GM12878 (cell line): ENCODE measurements around the gene CERKL. TPM values are rescaled to one million over a fixed set of nuclear protein-coding genes. Genes with fewer than 3 reads are reported as not detected.

Experiments used
- ATAC-seq: fragments of 200-7000 bp; cut with Tn5 transposase; 3 replicates; pipeline ENCODE4 v1.9.1; 2020; ENCODE audit warnings: mild to moderate bottlenecking, moderate library complexity
- BruUV-seq: library from RNA; stranded (reverse); fragments of 400-500 nt; replicated peaks from 2 replicates; lab custom pipeline; 2021; lab: Mats Ljungman, UMichigan
- CTCF ChIA-PET: fragments of 300-600 bp; sonication (Branson Sonifier 250); formaldehyde crosslinking; extraction: SDS; loops from one replicate; lab custom pipeline; 2021; ENCODE audit warnings: inconsistent platforms; lab: Yijun Ruan, JAX
- POLR2A ChIA-PET: fragments of 350-600 bp; formaldehyde crosslinking; extraction: SDS; loops from one replicate; lab custom pipeline; 2021; ENCODE audit warnings: inconsistent platforms; lab: Charles Lee
- RAD21 ChIA-PET: fragments of 300-600 bp; sonication (Branson Sonifier 250); formaldehyde crosslinking; loops from one replicate; lab custom pipeline; 2023; ENCODE audit warnings: antibody characterized with exemption; ENCODE audit not compliant: unreplicated experiment; lab: Charles Lee
- SMC1A ChIA-PET: fragments of 300-600 bp; sonication (Branson Sonifier 250); formaldehyde crosslinking; loops from one replicate; lab custom pipeline; 2023; ENCODE audit not compliant: unreplicated experiment, uncharacterized antibody; lab: Charles Lee
- DNase-seq: peaks from one replicate; pipeline ENCODE4 v3.0.0-alpha.2; 2011; ENCODE audit warnings: low read depth, low spot score
- FAIRE-seq: peaks from 3 replicates; lab custom pipeline; 2011; peaks lifted over from hg19 to GRCh38; lab: Jason Lieb, UNC
- H2AFZ ChIP-seq: 2 replicates; pipeline ENCODE4 v1.6.0; 2011; ENCODE audit warnings: low read depth, low read length, control low read depth; ENCODE audit not compliant: control insufficient read depth
- H3K27ac ChIP-seq: 2 replicates; pipeline ENCODE4 v1.5.1; 2011; ENCODE audit warnings: control low read depth; ENCODE audit not compliant: control insufficient read depth, insufficient read depth
- H3K27me3 ChIP-seq, 2 experiments: replicated peaks in 1 of 2; 2 replicates each; pipeline versions ENCODE4 v1.6.0 to v1.6.1; 2011; ENCODE audit warnings: low read length in 1 of 2; ENCODE audit not compliant: control insufficient read depth in 2 of 2, insufficient read depth in 2 of 2
- H3K36me3 ChIP-seq, 2 experiments: 2 replicates each; pipeline ENCODE4 v1.5.1; 2011; ENCODE audit warnings: low read length in 1 of 2; ENCODE audit not compliant: control insufficient read depth in 2 of 2, insufficient read depth in 2 of 2
- H3K4me1 ChIP-seq: 2 replicates; pipeline ENCODE4 v1.6.1; 2011; ENCODE audit warnings: mild to moderate bottlenecking, low read length, moderate library complexity, mixed read lengths; ENCODE audit not compliant: control insufficient read depth, insufficient read depth
- H3K4me2 ChIP-seq: 2 replicates; pipeline ENCODE4 v1.6.0; 2011; ENCODE audit warnings: control low read depth; ENCODE audit not compliant: control insufficient read depth, insufficient read depth
- H3K4me3 ChIP-seq: fragments of 200-600 bp; sonication (generic); 2 replicates; pipeline ENCODE4 v1.5.1; 2016
- H3K79me2 ChIP-seq: 2 replicates; pipeline ENCODE4 v1.6.0; 2011; ENCODE audit warnings: low read length; ENCODE audit not compliant: control insufficient read depth, insufficient read depth
- H3K9ac ChIP-seq: 2 replicates; pipeline ENCODE4 v1.8.0; 2011; ENCODE audit warnings: low read length, control low read depth, mixed read lengths; ENCODE audit not compliant: control insufficient read depth, insufficient read depth
- H3K9me3 ChIP-seq: replicated peaks from 3 replicates; pipeline ENCODE4 v1.5.1; 2011; ENCODE audit warnings: mild to moderate bottlenecking, low read length; ENCODE audit not compliant: control insufficient read depth, insufficient read depth
- H4K20me1 ChIP-seq: 2 replicates; pipeline ENCODE4 v1.6.0; 2011; ENCODE audit not compliant: control insufficient read depth, insufficient read depth
- ATF7 ChIP-seq: fragments of 450-650 bp; IDR thresholded peaks from 2 replicates; pipeline ENCODE4 v1.6.1; 2016; ENCODE audit warnings: low read depth, mild to moderate bottlenecking
- CBX3 ChIP-seq: fragments of 200-600 bp; sonication (generic); IDR thresholded peaks from 2 replicates; pipeline ENCODE4 v1.6.1; 2016; ENCODE audit warnings: low read depth, borderline replicate concordance
- EP300 ChIP-seq, 2 experiments: fragments of 150-350 bp in 1 of 2; IDR thresholded peaks; 2 replicates each; pipeline ENCODE4 v1.6.1; 2011 to 2012; ENCODE audit warnings: low read depth in 2 of 2, low read length in 2 of 2, borderline replicate concordance in 1 of 2, improper control_type of control experiment in 1 of 2, inconsistent platforms in 1 of 2; ENCODE audit not compliant: control insufficient read depth in 1 of 2
- MYC ChIP-seq: IDR thresholded peaks from 2 replicates; pipeline ENCODE4 v1.6.1; 2011; ENCODE audit warnings: mild to moderate bottlenecking, low read length, moderate library complexity, inconsistent platforms; ENCODE audit not compliant: insufficient read depth, insufficient replicate concordance, insufficient read length, severe bottlenecking
- POLR2A ChIP-seq: IDR thresholded peaks from 2 replicates; pipeline ENCODE4 v1.6.1; 2011; ENCODE audit warnings: low read depth, mild to moderate bottlenecking, low read length
- SP1 ChIP-seq: IDR thresholded peaks from one replicate; pipeline ENCODE4 v1.6.1; 2011; ENCODE audit warnings: low read depth, low read length
- SRF ChIP-seq, 2 experiments: IDR thresholded peaks; 2 replicates each; pipeline ENCODE4 v1.6.1; 2011; ENCODE audit warnings: low read depth in 2 of 2, low read length in 2 of 2, mild to moderate bottlenecking in 1 of 2, moderate library complexity in 1 of 2
- TCF7 ChIP-seq: IDR thresholded peaks from 2 replicates; pipeline ENCODE4 v1.6.1; 2014; ENCODE audit warnings: antibody characterized with exemption, borderline replicate concordance
- ZBED1 ChIP-seq: IDR thresholded peaks from 2 replicates; pipeline ENCODE4 v1.6.1; 2016; ENCODE audit warnings: borderline replicate concordance
- ZSCAN29 ChIP-seq: fragments of 450-650 bp; IDR thresholded peaks from 2 replicates; pipeline ENCODE4 v1.6.1; 2017; ENCODE audit warnings: mild to moderate bottlenecking, moderate library complexity
- WGBS: methylation state at CpG from one replicate; pipeline ENCODE4 v1.1.6; 2016; ENCODE audit warnings: low lambda C conversion rate; ENCODE audit not compliant: insufficient replicate concordance, insufficient coverage; ENCODE audit errors: missing lambda C conversion rate; 5-methylcytosine and 5-hydroxymethylcytosine counted together
- in situ Hi-C: fragments of 300-500 bp; cut with MboI; formaldehyde crosslinking; loops from 9 replicates; pipeline ENCODE4 v1.14.3; 2018; ENCODE audit warnings: mixed read lengths
- intact Hi-C: fragments of 100-400 bp; cut with micrococcal nuclease; formaldehyde crosslinking; loops from one replicate; pipeline ENCODE4 v1.14.2; 2022; ENCODE audit not compliant: unreplicated experiment
- polyA plus RNA-seq, 11 experiments: library from polyadenylated mRNA; depleted of rRNA in 4 of 11; unstranded in 6 of 11; stranded (reverse) in 5 of 11; fragments of >200 nt; fragmentation: Nextera tagmentation in 4 of 11; fragmentation: Illumina TruSeq in 1 of 11; extraction: Ambion mirVana in 4 of 11; extraction: Trizol in 1 of 11; gene quantifications; 1 replicate in 1 of 11; 2 replicates in 10 of 11; pipeline versions ENCODE4 v1.2.1 to v1.2.3, GENCODE V29; 2011 to 2016; ENCODE audit warnings: inconsistent platforms in 2 of 11, missing spikeins in 2 of 11, low read depth in 1 of 11
- total RNA-seq, 4 experiments: library from RNA; depleted of rRNA in 3 of 4; stranded (reverse); fragments of >200 nt in 3 of 4; fragmentation: Illumina TruSeq in 1 of 4; extraction: Trizol in 1 of 4; gene quantifications; 2 replicates each; pipeline versions ENCODE4 v1.2.1 to v1.2.3, GENCODE V29; 2013 to 2021
- TF ChIP-seq, protein P1 (sequence below): fragments of 450-650 bp; IDR thresholded peaks from 2 replicates; pipeline ENCODE4 v1.6.1; 2017; ENCODE audit warnings: mild to moderate bottlenecking, low read depth, inconsistent platforms; ENCODE audit not compliant: poor library complexity, severe bottlenecking
- TF ChIP-seq, protein P2 (sequence below): fragments of 450-650 bp; formaldehyde crosslinking; IDR thresholded peaks from 2 replicates; pipeline ENCODE4 v1.5.0; 2022; ENCODE audit warnings: mild to moderate bottlenecking, missing genetic modification characterization
- TF ChIP-seq, protein P3 (sequence below): IDR thresholded peaks from 2 replicates; pipeline ENCODE4 v1.6.1; 2012; ENCODE audit warnings: low read depth, low read length, improper control_type of control experiment
- TF ChIP-seq, protein P4 (sequence below): fragments of 450-650 bp; IDR thresholded peaks from 2 replicates; pipeline ENCODE4 v1.6.1; 2016; ENCODE audit warnings: mild to moderate bottlenecking

The CERKL gene
- total and polyA plus RNA-seq, 10 of the 15 experiments (the other 5 are each of a cell fraction or from before 2014, with no cell fraction given) = 0.05 to 23.0 (median 6.0) TPM; not detected in 2

DNA sequence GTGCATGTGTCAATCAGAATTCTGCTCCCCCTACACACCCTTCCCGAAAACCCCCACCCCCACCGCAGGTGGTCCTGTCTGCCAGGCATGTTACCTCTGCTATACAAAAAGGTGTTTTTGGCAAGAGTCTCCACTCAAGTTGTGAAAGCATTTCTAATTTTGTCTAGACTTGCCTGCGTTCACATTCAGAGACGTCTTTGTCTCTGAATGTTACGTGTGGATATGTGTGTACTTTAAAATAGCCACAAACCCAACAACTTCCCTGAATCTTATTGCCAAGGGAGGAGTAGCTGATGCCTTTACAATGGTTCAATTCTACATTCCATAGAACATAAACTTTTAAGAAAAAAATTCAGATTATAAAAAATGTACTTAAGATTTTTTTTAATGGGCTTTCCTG, 133.1 kb downstream of the CERKL start:
- FAIRE-seq (no peak), ATAC-seq (no peak), DNase-seq (no peak)
- Histone ChIP-seq H3K36me3 (peaks cover 0 to 24% of the 10 kb centered on the region in 2 experiments), H2AFZ (no peak overlapping the region), H3K9ac (no peak overlapping the region), H4K20me1 (no peaks in the 10 kb centered on the region), H3K4me1 (no peaks in the 10 kb centered on the region), H3K27me3 (no peaks in the 10 kb centered on the region), H3K4me2 (no peak overlapping the region), H3K27ac (no peak overlapping the region), H3K79me2 (no peaks in the 10 kb centered on the region), H3K4me3 (no peak overlapping the region), H3K9me3 (no peaks in the 10 kb centered on the region)
- POLR2A ChIA-PET = no interaction called here
- CTCF ChIA-PET = interaction anchor here (0.8 to 1.2 kb wide), 2 partner anchors 21 to 192 kb away, joined by 3 read pairs; no protein-coding TSS in a partner anchor
- RAD21 ChIA-PET = interaction anchor here (1.3 kb wide), 1 partner anchor 9 kb away, joined by 3 read pairs; no protein-coding TSS in a partner anchor
- WGBS = 96% methylated on average over 5 of the region's 5 CpGs
- in situ Hi-C loops = no loop called here
- intact Hi-C loops = no loop called here
- SMC1A ChIA-PET = interaction anchor here (1.7 to 2.3 kb wide), 2 partner anchors 18 to 419 kb away, joined by 5 read pairs; no protein-coding TSS in a partner anchor
- no TSS peak for BruUV-seq
- TF ChIP-seq POLR2A (no peak), ZSCAN29 (no peak), SRF (IDR thresholded peaks at IDR 0.05; ENCODE audit: low read depth in 2 of 2, low read length in 2 of 2) (no peak), TCF7 (no peak), ZBED1 (no peak), EP300 (IDR thresholded peaks at IDR 0.05; ENCODE audit: borderline replicate concordance in 1 of 2, control insufficient read depth in 1 of 2, low read depth in 2 of 2, low read length in 2 of 2) (no peak), MYC (no peak), ATF7 (no peak), SP1 (no peak), CBX3 (no peak)
- TF ChIP-seq, protein P1, sequence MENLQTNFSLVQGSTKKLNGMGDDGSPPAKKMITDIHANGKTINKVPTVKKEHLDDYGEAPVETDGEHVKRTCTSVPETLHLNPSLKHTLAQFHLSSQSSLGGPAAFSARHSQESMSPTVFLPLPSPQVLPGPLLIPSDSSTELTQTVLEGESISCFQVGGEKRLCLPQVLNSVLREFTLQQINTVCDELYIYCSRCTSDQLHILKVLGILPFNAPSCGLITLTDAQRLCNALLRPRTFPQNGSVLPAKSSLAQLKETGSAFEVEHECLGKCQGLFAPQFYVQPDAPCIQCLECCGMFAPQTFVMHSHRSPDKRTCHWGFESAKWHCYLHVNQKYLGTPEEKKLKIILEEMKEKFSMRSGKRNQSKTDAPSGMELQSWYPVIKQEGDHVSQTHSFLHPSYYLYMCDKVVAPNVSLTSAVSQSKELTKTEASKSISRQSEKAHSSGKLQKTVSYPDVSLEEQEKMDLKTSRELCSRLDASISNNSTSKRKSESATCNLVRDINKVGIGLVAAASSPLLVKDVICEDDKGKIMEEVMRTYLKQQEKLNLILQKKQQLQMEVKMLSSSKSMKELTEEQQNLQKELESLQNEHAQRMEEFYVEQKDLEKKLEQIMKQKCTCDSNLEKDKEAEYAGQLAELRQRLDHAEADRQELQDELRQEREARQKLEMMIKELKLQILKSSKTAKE = no peak
- TF ChIP-seq, protein P2, sequence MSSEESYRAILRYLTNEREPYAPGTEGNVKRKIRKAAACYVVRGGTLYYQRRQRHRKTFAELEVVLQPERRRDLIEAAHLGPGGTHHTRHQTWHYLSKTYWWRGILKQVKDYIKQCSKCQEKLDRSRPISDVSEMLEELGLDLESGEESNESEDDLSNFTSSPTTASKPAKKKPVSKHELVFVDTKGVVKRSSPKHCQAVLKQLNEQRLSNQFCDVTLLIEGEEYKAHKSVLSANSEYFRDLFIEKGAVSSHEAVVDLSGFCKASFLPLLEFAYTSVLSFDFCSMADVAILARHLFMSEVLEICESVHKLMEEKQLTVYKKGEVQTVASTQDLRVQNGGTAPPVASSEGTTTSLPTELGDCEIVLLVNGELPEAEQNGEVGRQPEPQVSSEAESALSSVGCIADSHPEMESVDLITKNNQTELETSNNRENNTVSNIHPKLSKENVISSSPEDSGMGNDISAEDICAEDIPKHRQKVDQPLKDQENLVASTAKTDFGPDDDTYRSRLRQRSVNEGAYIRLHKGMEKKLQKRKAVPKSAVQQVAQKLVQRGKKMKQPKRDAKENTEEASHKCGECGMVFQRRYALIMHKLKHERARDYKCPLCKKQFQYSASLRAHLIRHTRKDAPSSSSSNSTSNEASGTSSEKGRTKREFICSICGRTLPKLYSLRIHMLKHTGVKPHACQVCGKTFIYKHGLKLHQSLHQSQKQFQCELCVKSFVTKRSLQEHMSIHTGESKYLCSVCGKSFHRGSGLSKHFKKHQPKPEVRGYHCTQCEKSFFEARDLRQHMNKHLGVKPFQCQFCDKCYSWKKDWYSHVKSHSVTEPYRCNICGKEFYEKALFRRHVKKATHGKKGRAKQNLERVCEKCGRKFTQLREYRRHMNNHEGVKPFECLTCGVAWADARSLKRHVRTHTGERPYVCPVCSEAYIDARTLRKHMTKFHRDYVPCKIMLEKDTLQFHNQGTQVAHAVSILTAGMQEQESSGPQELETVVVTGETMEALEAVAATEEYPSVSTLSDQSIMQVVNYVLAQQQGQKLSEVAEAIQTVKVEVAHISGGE (CRISPR knock-in tag) = no peak
- TF ChIP-seq, protein P3, sequence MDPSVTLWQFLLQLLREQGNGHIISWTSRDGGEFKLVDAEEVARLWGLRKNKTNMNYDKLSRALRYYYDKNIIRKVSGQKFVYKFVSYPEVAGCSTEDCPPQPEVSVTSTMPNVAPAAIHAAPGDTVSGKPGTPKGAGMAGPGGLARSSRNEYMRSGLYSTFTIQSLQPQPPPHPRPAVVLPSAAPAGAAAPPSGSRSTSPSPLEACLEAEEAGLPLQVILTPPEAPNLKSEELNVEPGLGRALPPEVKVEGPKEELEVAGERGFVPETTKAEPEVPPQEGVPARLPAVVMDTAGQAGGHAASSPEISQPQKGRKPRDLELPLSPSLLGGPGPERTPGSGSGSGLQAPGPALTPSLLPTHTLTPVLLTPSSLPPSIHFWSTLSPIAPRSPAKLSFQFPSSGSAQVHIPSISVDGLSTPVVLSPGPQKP = no peak
- TF ChIP-seq, protein P4, sequence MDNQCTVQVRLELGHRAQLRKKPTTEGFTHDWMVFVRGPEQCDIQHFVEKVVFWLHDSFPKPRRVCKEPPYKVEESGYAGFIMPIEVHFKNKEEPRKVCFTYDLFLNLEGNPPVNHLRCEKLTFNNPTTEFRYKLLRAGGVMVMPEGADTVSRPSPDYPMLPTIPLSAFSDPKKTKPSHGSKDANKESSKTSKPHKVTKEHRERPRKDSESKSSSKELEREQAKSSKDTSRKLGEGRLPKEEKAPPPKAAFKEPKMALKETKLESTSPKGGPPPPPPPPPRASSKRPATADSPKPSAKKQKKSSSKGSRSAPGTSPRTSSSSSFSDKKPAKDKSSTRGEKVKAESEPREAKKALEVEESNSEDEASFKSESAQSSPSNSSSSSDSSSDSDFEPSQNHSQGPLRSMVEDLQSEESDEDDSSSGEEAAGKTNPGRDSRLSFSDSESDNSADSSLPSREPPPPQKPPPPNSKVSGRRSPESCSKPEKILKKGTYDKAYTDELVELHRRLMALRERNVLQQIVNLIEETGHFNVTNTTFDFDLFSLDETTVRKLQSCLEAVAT = no peak
